Upper lobe of left lung (tissue), 4 donors: Measurements from ENCODE around the gene LRRC31.

ENCODE experiments used
- CTCF ChIP-seq, 6 experiments: fragments of 450-650 bp in 4 of 6; fragments of 200-600 bp in 2 of 6; sonication (generic) in 2 of 6; IDR thresholded peaks; one replicate each; pipeline ENCODE4 v1.5.1; 2016 to 2019; ENCODE audit warnings: antibody characterized with exemption in 6 of 6
- POLR2A ChIP-seq, 4 donors: fragments of 450-650 bp; IDR thresholded peaks; one replicate each; pipeline ENCODE4 v1.5.1; 2016 to 2017; ENCODE audit warnings: antibody characterized with exemption in 4 of 4, mild to moderate bottlenecking in 2 of 4
- POLR2AphosphoS5 ChIP-seq, 2 donors: sonication (generic); formaldehyde crosslinking; IDR thresholded peaks; one replicate each; pipeline ENCODE4 v1.5.1; 2017; ENCODE audit warnings: antibody characterized with exemption in 2 of 2

- TF ChIP-seq CTCF (IDR thresholded peaks at IDR 0.05) (no peak), POLR2A (IDR thresholded peaks at IDR 0.05) (no peak), POLR2AphosphoS5 (IDR thresholded peaks at IDR 0.05) (no peak)
Observed at GRCh38 chr3:169811631-169812331, 58.0 kb downstream of the LRRC31 start.
